B cell (primary cell): ENCODE data around the gene PPP4R4. TPM values are rescaled to one million over a fixed set of nuclear protein-coding genes. Genes with fewer than 3 reads are reported as not detected.

ENCODE experiments used
- ATAC-seq: fragments of 200-7000 bp; cut with Tn5 transposase; one replicate; pipeline ENCODE4 v1.10.0; 2021; ENCODE audit warnings: low read depth, mild to moderate bottlenecking, moderate number of reproducible peaks, moderate library complexity
- CTCF ChIA-PET: fragments of 350-600 bp; sonication (Branson Sonifier 250); formaldehyde crosslinking; loops from one replicate; lab custom pipeline; 2021; ENCODE audit warnings: antibody characterized with exemption, inconsistent platforms; lab: Charles Lee
- POLR2A ChIA-PET: fragments of 350-600 bp; sonication (Branson Sonifier 250); formaldehyde crosslinking; loops from one replicate; lab custom pipeline; 2021; ENCODE audit warnings: antibody characterized with exemption; lab: Charles Lee
- DNase-seq: peaks from one replicate; pipeline ENCODE4 v3.0.0; 2013
- H2AFZ ChIP-seq: 2 replicates; pipeline ENCODE4 v1.6.1; 2012; ENCODE audit warnings: mild to moderate bottlenecking, low read depth, low read length; ENCODE audit not compliant: insufficient read depth, poor library complexity, severe bottlenecking
- H3K27ac ChIP-seq, 2 donors: 1 replicate in 1 of 2; 2 replicates in 1 of 2; pipeline ENCODE4 v1.5.1; 2012 to 2013; ENCODE audit warnings: low read length in 2 of 2, mild to moderate bottlenecking in 2 of 2, moderate library complexity in 1 of 2
- H3K27me3 ChIP-seq, 4 experiments: fragments of 200-600 bp in 1 of 4; sonication (generic) in 1 of 4; replicated peaks in 1 of 4; 1 replicate in 2 of 4; 2 replicates in 2 of 4; pipeline versions ENCODE4 v1.6.1 to v1.7.0; 2013 to 2016; ENCODE audit warnings: low read length in 3 of 4, mild to moderate bottlenecking in 2 of 4, mixed read lengths in 1 of 4, moderate library complexity in 1 of 4; ENCODE audit not compliant: insufficient read depth in 4 of 4, control insufficient read depth in 3 of 4; ENCODE audit errors: control extremely low read depth in 1 of 4
- H3K36me3 ChIP-seq, 2 experiments: replicated peaks in 1 of 2; 1 replicate in 1 of 2; 2 replicates in 1 of 2; pipeline versions ENCODE4 v1.6.1 to v1.7.1; 2013; ENCODE audit warnings: low read length in 1 of 2; ENCODE audit not compliant: insufficient read depth in 2 of 2, control insufficient read depth in 1 of 2; ENCODE audit errors: control extremely low read depth in 1 of 2, extremely low read depth in 1 of 2
- H3K4me1 ChIP-seq, 2 donors: fragments of 200-600 bp in 1 of 2; sonication (generic) in 1 of 2; 1 replicate in 1 of 2; 2 replicates in 1 of 2; pipeline versions ENCODE4 v1.5.1 to v1.6.1; 2013 to 2017; ENCODE audit warnings: low read length in 2 of 2; ENCODE audit not compliant: control insufficient read depth in 2 of 2, insufficient read depth in 2 of 2
- H3K4me2 ChIP-seq: replicated peaks from 2 replicates; pipeline ENCODE3; 2012; ENCODE audit warnings: mild to moderate bottlenecking, low read depth, low read length; ENCODE audit not compliant: poor library complexity, severe bottlenecking
- H3K4me3 ChIP-seq, 5 experiments: fragments of 200-600 bp in 1 of 5; sonication (generic) in 1 of 5; 1 replicate in 3 of 5; 2 replicates in 2 of 5; pipeline versions ENCODE4 v1.5.1 to v1.7.0; 2011 to 2016; ENCODE audit warnings: low read length in 4 of 5, mild to moderate bottlenecking in 4 of 5, low read depth in 2 of 5, control low read depth in 1 of 5, moderate library complexity in 1 of 5; ENCODE audit not compliant: insufficient read depth in 1 of 5; ENCODE audit errors: control extremely low read depth in 1 of 5, extremely low read depth in 1 of 5
- H3K79me2 ChIP-seq: fragments of 200-600 bp; sonication (generic); one replicate; pipeline ENCODE4 v1.6.0; 2016; ENCODE audit warnings: low read length; ENCODE audit not compliant: control insufficient read depth, insufficient read depth
- H3K9ac ChIP-seq: fragments of 200-600 bp; sonication (generic); 2 replicates; pipeline ENCODE4 v1.6.1; 2017; ENCODE audit warnings: mild to moderate bottlenecking, low read length, moderate library complexity
- H3K9me3 ChIP-seq, 3 donors: one replicate each; pipeline versions ENCODE4 v1.6.1 to v1.7.1; 2013; ENCODE audit warnings: low read length in 2 of 3; ENCODE audit not compliant: control insufficient read depth in 2 of 3, insufficient read depth in 1 of 3; ENCODE audit errors: control extremely low read depth in 1 of 3
- H4K20me1 ChIP-seq: 2 replicates; pipeline ENCODE4 v1.6.0; 2012; ENCODE audit warnings: mild to moderate bottlenecking, low read length; ENCODE audit not compliant: insufficient read depth, control insufficient read depth, poor library complexity, severe bottlenecking
- H3K27ac Mint-ChIP-seq: one replicate; pipeline ENCODE4 v1.8.0; 2021; ENCODE audit warnings: mixed read lengths
- H3K27me3 Mint-ChIP-seq: one replicate; pipeline ENCODE4 v1.8.0; 2021; ENCODE audit warnings: mixed read lengths
- H3K4me1 Mint-ChIP-seq: one replicate; pipeline ENCODE4 v1.8.0; 2021; ENCODE audit warnings: mixed read lengths
- H3K4me3 Mint-ChIP-seq: one replicate; pipeline ENCODE4 v1.8.0; 2021; ENCODE audit warnings: mixed read lengths
- H3K9me3 Mint-ChIP-seq: one replicate; pipeline ENCODE4 v1.8.0; 2022; ENCODE audit warnings: mixed read lengths; ENCODE audit not compliant: insufficient read depth
- CTCF ChIP-seq: fragments of 200-600 bp; IDR thresholded peaks from one replicate; pipeline ENCODE4 v1.8.0; 2022; ENCODE audit warnings: antibody characterized with exemption, mild to moderate bottlenecking
- EZH2 ChIP-seq: IDR thresholded peaks from 2 replicates; pipeline ENCODE4 v1.6.1; 2012; ENCODE audit warnings: borderline replicate concordance, low read depth, mild to moderate bottlenecking, moderate library complexity, low read length; ENCODE audit not compliant: insufficient read depth, poor library complexity, severe bottlenecking
- WGBS: methylation state at CpG from one replicate; pipeline ENCODE4 v1.1.5; 2013; ENCODE audit warnings: missing lambda C conversion rate; ENCODE audit not compliant: insufficient coverage; 5-methylcytosine and 5-hydroxymethylcytosine counted together
- intact Hi-C: fragments of 100-400 bp; cut with micrococcal nuclease; formaldehyde crosslinking; loops from one replicate; pipeline ENCODE4 v1.10.0; 2022
- polyA plus RNA-seq: library from polyadenylated mRNA; depleted of rRNA; stranded (reverse); fragments of >200 nt; gene quantifications from 2 replicates; pipeline ENCODE4 v1.2.3, GENCODE V29; 2012
- total RNA-seq, 2 donors: library from RNA; stranded (reverse); fragments of 120-200 nt in 1 of 2; gene quantifications; 1 replicate in 1 of 2; 2 replicates in 1 of 2; pipeline versions ENCODE4 v1.2.3 to v1.2.4, GENCODE V29; 2013 to 2022

Gene PPP4R4
- total and polyA plus RNA-seq, 2 donors (not counting 1 experiment from before 2014, with no cell fraction given): not detected

GRCh38 chr14:94142247-94142646 is 31.9 kb upstream of the PPP4R4 start:
- Histone ChIP-seq H3K9ac (no peak overlapping the region), H3K4me1 (no peaks in the 10 kb centered on the region), H4K20me1 (no peaks in the 10 kb centered on the region), H3K4me3 (no peak overlapping the region), H3K4me2 (no peak overlapping the region), H3K79me2 (no peaks in the 10 kb centered on the region), H3K27me3 (peaks cover 0 to 2% (median 0%) of the 10 kb centered on the region in 4 experiments), H2AFZ (no peak overlapping the region), H3K9me3 (no peaks in the 10 kb centered on the region), H3K27ac (no peak overlapping the region), H3K36me3 (no peaks in the 10 kb centered on the region)
- H3K4me3 Mint-ChIP-seq: no peak overlapping the region
- TF ChIP-seq CTCF: no peak
- TF ChIP-seq EZH2: no peak
- H3K27ac Mint-ChIP-seq: no peak overlapping the region
- DNase-seq (no peak), ATAC-seq (no peak)
- ChIA-PET POLR2A (no interaction called here), CTCF (interaction anchor here (1.1 to 9.4 kb wide), 5 partner anchors 10 to 106 kb away, joined by 3 to 195 read pairs (median 10); no protein-coding TSS in a partner anchor)
- WGBS: no CpG with 5 or more reads among the region's 3 CpGs
- peaks cover 4% of the 10 kb centered on the region for H3K4me1 Mint-ChIP-seq
- intact Hi-C loops: no loop called here
- peaks cover 5% of the 10 kb centered on the region for H3K27me3 Mint-ChIP-seq
- no peaks in the 10 kb centered on the region for H3K9me3 Mint-ChIP-seq

- no peak overlapping the region for H3K4me3 ChIP-seq
- no peak overlapping the region for H3K27ac ChIP-seq
- no peaks in the 10 kb centered on the region for H3K9me3 Mint-ChIP-seq
- no peaks in the 10 kb centered on the region for H3K4me1 ChIP-seq
- no peaks in the 10 kb centered on the region for H4K20me1 ChIP-seq
- H3K4me1 Mint-ChIP-seq: peaks cover 4% of the 10 kb centered on the region
- no CpG with 5 or more reads among the region's 1 CpG for WGBS
- no peak overlapping the region for H2AFZ ChIP-seq
- intact Hi-C loops: no loop called here
- ChIA-PET POLR2A (no interaction called here), CTCF (interaction anchor here (0.7 to 9.4 kb wide), 5 partner anchors 10 to 566 kb away, joined by 3 to 195 read pairs (median 10); no protein-coding TSS in a partner anchor)
- H3K9ac ChIP-seq: no peak overlapping the region
- no peak overlapping the region for H3K27ac Mint-ChIP-seq
- H3K27me3 Mint-ChIP-seq: peaks cover 4% of the 10 kb centered on the region
- ATAC-seq: no peak
- no peaks in the 10 kb centered on the region for H3K79me2 ChIP-seq
- H3K4me3 Mint-ChIP-seq: no peak overlapping the region
- no peaks in the 10 kb centered on the region for H3K9me3 ChIP-seq
- no peaks in the 10 kb centered on the region for H3K36me3 ChIP-seq
- no peaks in the 10 kb centered on the region for H3K27me3 ChIP-seq
- no peak for DNase-seq
- no peak for TF ChIP-seq EZH2
- no peak for TF ChIP-seq CTCF
- H3K4me2 ChIP-seq: no peak overlapping the region
Observed at GRCh38 chr14:94142836-94143235, 31.3 kb upstream of the PPP4R4 start.
